Measurements from ENCODE around the gene CPLX3.

The CPLX3 gene

DNA sequence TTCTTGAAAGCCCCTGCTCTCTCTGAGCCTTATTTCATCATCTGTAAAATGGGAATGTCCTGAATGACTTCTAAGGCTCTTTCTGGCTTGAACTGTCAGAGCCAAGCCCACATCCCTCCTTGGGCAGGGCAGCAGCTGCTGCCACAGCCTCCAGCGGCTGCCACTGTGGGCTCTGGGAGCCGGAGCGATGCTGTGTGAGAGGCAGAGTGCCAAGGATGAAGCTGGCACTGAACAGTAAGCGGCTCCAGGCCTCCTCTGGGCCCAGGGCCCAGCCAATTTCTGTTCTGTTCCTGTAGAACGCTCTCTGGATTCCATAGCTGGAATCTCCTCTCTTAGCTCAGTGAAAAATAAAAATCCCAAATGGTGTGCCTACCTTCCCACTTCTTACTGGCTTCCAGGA lies 4.4 kb downstream of the CPLX3 start:
- no peak for DNase-seq

DNA sequence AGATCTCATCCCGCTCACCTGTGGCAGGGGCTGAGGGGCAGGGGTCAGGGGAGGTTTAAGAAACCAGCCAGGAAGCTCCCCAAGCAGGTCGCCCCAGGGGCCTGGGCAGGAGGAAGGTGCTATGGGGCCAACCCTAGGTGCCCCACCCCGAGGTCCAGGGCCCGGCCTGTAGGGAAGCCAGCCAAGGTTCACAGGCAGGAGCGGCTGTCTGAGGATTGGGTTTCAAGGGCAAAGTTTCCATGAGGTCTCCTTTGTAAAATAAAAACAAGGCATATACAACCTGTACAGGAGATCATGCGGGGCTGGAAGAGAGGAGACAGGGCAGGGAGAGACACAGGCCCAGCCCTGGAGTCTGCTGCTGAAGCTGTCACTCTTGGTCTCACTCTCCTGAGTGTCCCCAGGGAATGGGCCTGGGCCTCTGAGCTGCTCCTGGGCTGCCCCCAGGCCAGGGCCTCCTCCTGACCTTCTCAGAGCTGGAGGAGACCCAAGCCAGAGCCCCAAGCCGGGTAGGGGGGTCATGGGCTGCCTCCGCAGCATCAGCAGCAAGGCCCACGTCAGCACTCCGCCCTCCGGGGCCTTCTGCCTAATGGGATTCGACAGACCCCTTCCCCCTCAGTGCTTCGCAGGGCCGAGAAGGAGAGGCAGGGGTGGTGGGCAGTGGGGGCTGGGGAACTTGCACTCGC lies 5.5 kb downstream of the CPLX3 start:
- no peak for DNase-seq

DNA sequence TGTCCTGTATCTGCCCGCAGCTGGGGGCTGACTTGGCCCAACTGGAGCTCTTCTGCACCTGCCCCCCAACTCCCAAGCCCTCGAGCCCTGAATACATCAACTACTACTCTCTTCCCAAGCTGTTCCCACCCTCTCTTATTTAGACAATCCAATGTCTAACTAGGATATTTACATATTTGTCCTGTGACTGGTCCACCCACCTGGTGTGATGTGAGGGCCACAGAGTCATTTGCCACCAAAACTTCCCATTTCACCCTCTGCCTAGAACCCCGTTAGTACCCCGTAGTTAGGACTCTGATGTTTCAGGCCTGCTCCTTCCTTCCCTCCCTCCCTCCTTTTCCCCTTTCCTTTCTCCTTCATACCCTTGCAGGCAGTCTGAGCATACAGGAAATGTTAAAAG lies 6.4 kb downstream of the CPLX3 start:
- DNase-seq, result no peak

DNA sequence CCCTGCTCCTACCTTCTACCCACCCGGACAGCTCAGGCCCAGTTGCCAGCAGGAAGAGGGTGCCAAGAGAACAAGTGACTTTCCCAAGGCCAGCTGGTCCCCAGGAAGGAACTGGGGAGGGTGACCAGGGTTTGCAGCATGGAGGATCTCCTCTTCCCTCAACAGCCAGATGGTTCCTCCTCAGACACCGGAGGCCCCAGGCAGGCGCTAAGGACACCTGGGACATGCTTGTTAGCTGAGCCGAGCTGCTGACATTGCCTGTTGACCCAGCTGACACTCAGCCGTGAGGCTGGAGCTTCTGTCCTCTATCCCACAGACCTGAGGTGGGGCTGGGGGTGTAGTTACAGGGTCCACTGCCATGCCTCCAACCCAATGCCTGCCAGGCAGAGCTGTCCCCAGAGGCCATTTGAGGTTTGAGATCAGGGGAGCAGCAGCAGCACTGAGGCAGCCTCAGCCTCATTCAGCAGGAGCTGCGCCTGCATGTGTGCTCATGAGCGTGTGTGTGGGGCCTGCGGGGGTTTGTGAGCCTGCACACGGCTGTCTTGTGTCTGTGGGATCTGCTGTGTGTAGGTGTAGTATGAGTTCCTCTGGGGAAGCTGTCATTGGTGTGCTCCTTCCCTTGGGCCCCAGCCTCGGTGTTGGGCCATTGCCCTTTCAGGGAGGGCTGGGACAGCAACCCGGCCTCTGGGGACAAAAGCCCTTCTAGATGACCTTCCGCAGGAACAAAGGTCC lies 7.1 kb downstream of the CPLX3 start:
- no peak for DNase-seq

DNA sequence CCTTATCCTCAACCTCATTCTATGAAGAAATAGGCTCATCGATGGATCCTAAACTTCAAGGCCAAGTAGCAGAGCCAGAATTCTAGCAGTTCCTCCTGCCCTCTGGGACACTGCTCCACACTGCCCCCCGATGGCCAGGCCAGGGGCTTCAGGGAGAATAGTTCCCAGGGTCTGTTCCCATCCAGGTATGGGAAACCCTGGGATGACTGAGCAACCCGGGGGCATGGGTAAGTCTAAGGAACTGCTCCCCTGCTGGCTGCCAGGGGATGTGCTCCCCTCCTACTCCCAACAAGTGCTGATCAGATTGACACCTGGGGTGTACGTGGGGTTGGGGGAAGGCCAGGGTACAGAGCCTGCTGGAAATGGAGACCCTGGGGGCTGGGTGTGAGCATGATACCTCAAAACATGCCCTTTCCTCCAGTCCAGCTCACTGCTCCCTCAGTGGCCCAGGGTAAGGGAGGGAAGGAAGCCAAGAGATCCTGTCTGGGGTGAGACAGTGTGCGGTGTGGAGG lies 8.9 kb downstream of the CPLX3 start:
- DNase-seq, result peak; percentile 24

DNA sequence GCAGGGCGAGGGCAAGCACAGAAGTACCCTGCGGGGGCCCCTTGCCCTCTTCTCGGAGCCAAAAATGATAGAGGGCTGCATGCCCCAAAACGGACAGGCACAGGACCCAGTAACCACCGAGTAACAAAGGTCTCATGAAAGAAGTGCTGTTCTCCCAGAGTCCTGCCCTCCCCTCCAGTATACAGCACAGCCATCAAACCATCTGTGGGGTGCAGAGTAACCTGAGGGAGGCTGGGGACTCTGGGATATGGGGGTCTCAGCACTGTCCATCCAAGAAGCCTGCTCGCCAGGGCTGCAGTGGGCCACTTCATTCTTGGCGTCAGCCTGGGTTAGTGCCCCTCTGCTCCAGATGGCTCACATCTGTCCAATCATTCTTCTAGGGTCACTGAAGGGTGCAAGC lies 10.4 kb downstream of the CPLX3 start:
- no peak for DNase-seq

DNA sequence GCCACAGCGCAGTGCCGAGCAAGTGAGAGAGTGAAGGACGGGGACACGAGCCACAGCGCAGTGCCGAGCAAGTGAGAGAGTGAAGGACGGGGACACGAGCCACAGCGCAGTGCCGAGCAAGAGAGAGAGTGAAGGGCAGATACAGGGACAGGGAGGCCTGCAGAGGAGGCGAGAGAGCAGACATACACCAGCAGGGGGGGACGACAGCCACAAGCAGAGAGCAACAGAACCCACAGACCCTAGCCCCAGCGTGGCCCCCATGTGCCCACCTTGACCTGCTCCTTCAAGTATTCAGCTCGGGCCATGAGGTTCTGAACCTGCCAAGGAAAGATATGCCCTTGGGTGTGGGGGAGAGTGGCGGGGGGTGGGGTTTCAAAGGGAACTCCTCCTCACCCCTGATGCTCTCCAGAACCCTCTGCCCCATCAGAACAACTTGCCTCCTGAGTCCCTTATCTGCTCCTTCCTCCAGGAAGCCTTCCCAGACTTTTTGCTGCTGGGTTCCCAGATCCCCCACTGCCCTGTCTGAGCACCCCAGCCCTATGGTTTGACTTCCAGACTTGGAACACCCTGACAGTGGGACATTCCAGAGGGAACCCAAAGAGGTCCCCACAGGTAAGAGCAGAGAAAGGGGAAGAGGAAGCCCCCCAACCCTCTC lies 11.2 kb downstream of the CPLX3 start:
- DNase-seq, result no peak

DNA sequence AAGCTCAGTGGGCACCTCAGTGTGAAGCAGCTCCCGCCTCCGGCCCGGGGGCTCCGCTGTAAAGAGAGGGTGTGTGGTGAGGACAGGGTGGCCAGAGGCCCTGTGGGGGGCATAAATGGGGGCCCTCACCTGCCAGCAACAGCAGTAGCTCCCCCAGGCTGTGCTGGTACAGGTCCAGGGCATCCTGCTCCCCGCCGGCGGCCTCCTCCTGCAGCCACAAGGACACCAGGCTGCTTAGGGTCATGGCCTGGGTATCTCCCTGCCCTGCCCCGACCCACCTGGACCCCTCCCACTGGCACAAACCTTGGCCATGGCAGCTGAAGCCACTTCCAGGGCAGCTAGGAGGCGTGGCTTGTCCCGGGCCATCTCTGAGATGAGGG lies 11.7 kb downstream of the CPLX3 start:
- no peak for DNase-seq

DNA sequence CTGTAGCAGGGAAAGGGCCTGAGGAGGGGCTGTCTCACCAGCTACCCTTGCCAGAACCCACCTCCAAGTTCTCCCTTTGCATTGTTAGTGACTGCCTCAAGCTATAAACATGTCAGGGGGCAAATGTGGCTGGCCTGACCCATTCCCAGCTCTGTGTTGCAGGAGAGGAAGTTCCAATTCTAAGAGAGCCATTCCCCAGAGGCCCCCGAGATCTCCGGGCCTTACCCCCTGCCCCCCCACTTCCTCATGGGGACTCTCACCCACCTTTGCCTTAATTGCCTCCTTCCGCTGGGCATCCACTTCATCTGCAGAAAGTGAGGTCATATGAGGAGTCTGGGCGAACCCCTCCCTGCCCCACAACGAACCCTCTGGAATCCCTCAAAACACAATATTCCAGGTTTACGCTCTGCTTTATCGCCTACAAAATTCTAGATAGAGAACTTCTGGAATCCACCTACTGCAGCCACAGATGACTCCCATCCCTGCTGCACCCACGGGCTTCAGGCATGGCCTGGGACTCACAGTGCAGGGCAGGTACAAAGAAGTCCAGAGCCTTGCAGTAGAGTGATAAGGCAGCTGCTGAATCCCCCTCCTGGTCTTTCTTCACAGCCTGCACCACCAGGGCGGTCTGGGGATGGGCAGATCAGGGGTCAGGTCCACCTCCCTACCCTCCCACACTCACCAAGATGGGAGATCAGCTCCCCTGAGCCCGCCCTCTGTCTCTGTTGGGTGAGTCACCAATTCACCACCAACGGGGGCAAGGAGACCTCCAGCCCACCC lies 12.5 kb downstream of the CPLX3 start:
- no peak for DNase-seq

DNA sequence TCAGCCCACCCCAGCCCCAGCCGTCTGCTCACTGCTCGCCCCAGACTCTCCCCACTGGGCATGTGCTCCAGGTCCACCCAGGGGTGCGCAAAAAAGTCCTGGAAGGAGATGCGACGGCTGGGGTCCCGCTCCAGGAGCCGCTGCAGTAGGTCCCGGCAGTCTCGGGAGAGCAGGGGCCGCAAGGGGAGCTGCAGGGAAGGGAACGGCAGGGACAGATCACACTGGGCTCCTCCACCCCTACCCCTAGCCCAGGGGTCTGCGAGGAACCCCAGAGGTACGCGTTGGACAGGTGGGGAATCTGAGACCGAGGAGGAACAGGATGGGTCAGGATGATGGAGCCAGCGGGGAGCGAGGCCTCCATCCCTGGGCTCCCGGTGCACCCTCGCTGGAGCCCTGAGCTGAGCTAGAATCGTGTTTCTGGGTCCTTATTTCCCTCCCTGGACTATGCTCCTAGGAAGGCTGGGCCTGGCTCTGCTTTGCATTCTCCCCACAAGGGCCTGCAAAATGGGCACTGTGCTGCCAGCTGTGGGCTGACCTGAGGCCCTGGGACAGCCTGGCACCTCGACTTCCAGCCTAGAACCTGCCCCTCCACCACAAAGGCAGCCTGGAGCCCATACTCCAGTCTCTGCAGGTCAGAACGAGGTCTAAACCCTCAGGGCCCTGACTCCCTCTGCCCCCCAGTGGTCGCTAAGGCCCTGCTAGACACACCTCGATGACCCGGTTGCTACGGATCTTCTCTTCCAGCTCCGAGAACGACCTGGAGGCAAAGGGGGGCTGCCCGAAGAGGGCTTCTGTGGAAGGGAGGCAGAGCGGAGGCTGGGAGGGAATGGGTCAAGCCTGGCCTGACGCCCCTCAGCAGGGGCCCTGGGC lies 13.3 kb downstream of the CPLX3 start:
- DNase-seq, result no peak

DNA sequence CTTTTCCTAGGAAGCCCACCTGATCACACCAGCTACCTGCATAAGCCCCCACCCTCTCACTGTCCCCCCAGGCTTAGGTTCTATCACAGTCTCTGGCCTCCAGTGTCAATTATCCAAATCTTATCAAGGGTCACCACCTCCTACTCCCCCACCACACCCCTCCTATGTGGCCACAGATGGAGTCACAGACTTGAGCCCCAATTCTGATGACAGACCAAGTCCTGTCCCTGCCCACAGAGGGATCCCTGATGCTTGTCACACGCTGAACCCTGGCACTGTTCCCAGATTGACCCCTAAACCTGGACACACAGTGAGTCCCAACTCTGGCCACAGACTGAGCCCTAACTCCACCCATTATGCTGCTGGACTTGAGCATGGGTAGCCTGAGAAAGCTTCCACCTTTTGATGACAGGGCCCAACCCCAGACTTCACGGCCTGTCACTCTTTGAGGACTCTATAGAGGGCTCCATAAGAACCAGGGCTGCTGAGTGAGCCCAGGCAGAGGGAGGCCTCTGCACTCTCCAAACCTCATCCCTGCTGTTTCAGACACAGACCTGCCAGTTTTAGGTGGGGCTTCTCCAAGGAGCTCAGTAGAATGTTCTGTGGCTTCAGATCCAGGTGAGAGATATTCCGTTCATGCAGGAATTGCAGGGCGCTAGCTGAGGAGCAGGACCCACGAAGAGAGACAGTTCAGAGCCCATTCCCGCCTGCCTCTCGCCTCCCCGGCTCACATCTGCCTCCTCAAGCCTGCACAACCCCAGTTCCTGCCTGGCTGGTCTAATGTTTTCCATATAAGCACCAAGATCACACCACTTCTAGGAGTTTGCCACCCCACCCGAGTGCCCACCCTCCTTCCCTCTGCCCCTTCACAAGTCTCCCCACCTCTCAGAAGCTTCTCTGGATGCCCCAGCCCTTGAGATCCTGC lies 14.7 kb downstream of the CPLX3 start:
- no peak for DNase-seq

DNA sequence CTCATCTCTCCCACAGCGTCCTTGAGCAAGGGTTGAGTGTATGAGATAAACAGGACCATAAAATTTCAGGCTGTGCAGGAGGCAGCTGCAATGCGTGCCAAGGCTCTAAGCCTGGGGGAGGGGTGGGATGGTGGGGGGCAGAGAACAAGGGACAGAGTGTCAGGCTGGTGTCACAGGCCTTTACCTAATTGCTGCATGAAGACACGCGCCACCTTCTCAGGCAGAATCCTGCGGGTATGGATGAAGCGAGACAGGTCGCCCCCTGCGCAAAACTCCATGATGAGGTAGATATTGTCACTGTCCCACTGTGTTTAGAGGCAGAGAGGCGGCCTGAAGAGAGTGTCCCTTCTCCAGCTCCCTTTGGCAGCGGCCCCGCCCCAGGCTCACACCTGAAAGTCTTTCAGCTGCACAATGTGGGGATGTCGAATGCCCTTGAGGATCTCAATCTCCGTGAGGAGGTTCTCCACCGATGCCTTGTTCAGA lies 15.5 kb downstream of the CPLX3 start:
- DNase-seq, result no peak

DNA sequence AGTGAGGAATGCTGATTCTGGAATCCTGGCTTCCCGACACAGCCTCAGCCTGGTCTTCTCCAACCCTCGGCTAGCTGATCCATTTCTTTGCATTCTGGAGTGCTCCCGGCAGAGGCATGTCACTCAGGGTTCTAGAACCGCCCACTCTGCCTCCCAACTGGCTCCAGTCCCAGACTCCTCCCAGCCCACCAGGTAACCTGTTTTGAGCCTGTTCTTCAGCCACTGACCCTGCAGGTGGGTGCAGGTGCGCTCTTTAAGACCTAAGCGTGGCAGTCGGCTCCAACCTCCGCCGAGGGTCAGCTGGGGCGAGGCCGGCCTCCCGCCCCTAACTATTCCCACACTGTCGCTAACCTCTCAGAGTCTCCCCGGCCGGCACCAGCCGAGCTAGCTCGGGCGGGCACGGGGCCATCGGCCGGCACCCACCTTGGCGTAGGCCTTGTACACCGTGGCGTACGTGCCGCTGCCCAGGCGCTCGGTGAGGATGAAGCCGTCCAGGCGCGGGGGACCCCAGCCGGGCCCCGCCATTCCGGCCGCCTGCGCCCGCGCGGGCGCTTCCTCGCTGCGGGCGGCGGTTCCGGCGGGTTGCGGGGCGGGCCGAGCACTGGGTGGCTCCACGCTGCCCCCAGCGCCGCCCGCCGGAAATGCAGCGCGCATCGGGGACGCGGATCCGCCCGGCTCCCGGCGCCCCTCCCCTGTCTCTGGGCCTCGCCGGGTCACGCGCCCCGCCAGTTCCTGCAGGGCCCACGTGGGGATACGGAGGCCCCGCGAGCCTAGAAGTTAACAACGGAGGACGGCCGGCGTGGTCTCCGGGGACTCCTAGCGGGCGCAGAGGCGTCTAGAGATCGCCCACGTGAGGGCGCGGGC lies 16.4 kb downstream of the CPLX3 start, which contains the start of gene ULK3:
ULK3 (minus strand) TSS at position 576 of the 864 bp plus-strand sequence; CDS start at position 525, 51 bp downstream.
- DNase-seq, result peak; percentile 84

DNA sequence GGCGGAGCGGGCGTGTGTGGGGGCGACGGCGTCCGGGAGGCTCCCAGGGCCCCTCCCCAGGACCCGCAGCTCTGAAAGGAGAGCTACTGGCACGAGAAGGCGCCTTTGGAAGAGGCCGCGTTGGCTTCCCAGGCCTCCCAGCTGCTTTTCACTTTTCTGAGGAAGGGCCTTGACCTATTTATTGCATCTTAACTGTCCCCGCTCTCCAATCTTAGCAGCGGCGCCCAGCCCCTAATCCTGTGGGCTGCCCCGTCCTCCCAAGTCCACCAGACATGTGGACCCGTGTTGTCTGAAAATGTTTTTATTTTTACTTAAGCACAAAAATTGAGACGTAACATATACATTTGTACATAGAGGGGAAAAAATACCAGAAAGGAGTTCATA lies 17.0 kb downstream of the CPLX3 start:
- no peak for DNase-seq

DNA sequence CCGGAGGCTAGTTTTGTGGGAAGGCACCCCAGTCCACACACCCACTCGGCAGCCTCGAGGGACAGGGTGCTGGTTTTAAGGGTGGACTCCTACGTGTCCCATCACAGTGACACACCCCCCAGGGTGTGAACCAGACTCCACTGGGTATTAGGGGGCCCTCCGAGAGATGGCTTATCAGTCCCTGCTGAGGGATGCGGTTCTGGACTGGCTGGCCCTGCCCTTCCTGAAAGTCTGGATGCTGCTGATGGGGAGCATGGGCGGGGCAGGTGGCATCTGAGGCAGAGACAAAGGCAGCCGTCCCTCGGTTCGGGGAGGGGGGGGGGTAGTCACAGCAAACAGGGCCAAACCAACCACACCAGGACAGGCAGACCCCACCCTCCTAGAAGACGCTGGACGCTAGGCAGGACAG lies 17.5 kb downstream of the CPLX3 start:
- DNase-seq, result no peak

DNA sequence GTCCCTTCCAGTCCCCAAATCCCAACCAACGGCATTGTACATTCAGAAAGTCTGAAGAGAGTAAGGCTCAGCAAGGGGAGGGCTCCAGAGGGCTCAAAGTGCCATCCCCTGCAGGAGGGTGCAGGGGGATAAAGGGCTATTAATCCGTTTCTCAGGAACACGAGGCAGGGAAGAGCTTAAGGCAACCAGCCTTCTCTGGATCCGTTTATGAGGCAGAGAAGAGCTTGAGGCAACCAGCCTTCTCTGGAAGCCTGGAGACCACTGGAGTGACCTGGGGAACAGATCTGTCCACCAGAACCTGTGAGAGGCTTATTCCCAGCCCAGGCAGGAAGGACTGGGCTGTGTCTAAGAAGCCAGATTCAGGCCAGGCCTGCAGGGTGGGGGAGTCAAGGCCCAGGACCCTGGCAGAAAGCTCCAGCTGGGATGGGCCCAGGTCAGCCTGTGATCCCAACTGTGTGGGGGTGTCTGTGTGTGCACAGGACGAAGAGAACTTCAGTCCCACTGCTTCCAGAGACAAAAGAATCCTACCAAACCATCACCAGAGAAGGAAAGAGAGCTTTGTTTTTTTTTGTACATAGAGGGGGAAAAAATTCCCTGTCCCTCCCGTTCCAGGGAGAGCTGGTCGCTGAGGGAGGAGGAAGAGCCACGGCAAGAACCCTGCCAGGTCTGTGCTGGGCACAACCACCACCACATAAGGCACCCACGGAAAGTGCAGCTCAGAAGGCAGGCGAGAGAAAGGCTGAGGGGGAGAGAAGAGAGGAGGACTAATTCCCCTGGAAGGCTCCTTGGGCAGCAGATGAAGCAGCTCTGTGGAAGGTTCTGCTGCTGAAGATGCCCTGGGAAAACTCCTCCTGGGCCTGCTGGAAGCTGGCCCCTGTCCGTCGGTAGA lies 18.1 kb downstream of the CPLX3 start:
- DNase-seq, result no peak

DNA sequence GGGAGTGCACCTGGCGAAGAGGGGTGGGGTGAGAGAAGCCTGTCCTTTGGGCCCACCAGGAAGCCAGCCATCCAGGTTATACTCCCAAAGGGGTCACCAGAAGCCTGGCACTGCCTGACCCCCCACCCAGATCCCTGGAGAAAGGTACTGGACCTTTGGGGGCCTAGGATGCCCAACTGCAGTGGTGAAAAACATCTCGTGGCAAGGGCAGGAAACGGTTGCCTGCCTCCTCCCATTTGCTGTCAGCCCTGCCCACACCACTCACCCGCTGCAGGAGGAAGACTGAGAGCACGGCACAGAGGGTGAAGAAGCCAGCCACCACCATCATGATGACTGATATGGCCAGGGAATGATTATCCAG lies 18.8 kb downstream of the CPLX3 start:
- no peak for DNase-seq

DNA sequence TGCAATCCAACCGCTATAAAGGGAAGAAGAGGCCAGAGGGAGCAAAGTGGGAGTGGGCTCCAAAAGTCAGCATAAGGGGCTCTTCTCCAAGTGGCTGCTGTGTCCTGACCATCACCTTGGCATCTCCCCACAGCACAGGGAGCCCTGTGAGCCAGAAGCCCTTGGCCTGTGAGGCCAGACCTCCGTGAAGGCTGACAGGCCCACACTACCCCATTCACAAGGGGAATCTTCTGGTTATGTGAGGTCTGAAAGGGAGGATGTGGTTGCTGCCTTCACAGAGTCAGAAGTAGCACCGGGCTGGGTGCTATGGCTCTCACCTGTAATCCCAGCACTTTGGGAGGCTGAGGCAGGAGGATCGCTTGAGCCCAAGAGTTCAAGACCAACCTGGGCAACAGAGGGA lies 19.2 kb downstream of the CPLX3 start:
- no peak for DNase-seq

DNA sequence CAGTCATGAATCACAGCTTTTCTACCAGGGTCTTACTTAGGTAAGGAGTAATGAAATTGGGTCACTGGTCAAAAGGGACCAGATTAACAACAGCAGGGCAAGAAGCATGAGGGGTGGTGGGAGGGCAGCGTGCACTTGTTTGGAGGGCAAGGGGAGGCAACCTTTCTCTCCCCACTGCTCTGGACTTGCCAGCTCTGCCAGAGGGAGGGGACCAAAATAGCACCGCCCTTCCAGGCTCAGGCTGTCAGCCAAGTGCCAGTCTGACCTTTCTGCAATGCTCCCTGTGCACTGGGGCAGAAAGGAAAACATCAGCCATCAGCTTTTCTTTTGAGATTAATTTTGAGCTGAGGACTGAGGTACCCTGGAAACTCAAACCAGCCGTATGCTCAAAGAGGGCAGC lies 21.0 kb downstream of the CPLX3 start:
- DNase-seq, result no peak
